ENCODE measurements around the gene UXT. TPM values are rescaled to one million over a fixed set of nuclear protein-coding genes. Genes with fewer than 3 reads are reported as not detected.
A peak's percentile ranks its signal among the peaks of the same experiment; 100 is the strongest.

UXT gene
- total RNA-seq, 1 experiment from 2014 or later = 120 TPM

GRCh38 chrX:47623540-47624027, 35.4 kb downstream of the UXT start:
- CTCF ChIA-PET = no interaction called here
- H3K36me3 Mint-ChIP-seq (ENCODE audit: insufficient read depth, unreplicated experiment) = peaks cover 17% of the 10 kb centered on the region
- intact Hi-C loops (cut with micrococcal nuclease; ENCODE audit: unreplicated experiment) = no loop called here
- H3K4me1 Mint-ChIP-seq (ENCODE audit: low read depth, unreplicated experiment) = no peaks in the 10 kb centered on the region
- BruUV-seq (replicated peaks) = no TSS peak
- no peak for TF ChIP-seq CTCF (IDR thresholded peaks at IDR 0.05; ENCODE audit: insufficient read depth in 1 of 2, low read depth in 1 of 2, low read length in 1 of 2, severe bottlenecking in 1 of 2, unreplicated experiment in 1 of 2)
- no peaks in the 10 kb centered on the region for H3K4me1 ChIP-seq
- H3K27me3 ChIP-seq (replicated peaks; ENCODE audit: control insufficient read depth, insufficient read depth, low read length) = no peaks in the 10 kb centered on the region
- POLR2A ChIA-PET = no interaction called here
- no peaks in the 10 kb centered on the region for H3K9me3 Mint-ChIP-seq (ENCODE audit: unreplicated experiment)
- H3K27me3 Mint-ChIP-seq (ENCODE audit: insufficient read depth, unreplicated experiment) = peaks cover 3% of the 10 kb centered on the region
- H3K27ac Mint-ChIP-seq (ENCODE audit: unreplicated experiment) = no peak overlapping the region
- H3K36me3 ChIP-seq (ENCODE audit: control insufficient read depth, insufficient read depth, low read length) = no peaks in the 10 kb centered on the region
- peak overlapping the region; percentile 79 for H3K4me3 Mint-ChIP-seq (ENCODE audit: unreplicated experiment)
- H3K9me3 ChIP-seq = no peaks in the 10 kb centered on the region
- peak overlapping the region; percentile 53 for H3K4me3 ChIP-seq (ENCODE audit: low read depth, low read length)
- peak; percentile 81 to 85 for DNase-seq

- no peak overlapping the region for H3K4me3 ChIP-seq (ENCODE audit: low read depth, low read length)
- intact Hi-C loops (cut with micrococcal nuclease; ENCODE audit: unreplicated experiment) = no loop called here
- Mint-ChIP-seq H3K27me3 (ENCODE audit: insufficient read depth, unreplicated experiment) (peaks cover 3% of the 10 kb centered on the region), H3K4me1 (ENCODE audit: low read depth, unreplicated experiment) (no peaks in the 10 kb centered on the region), H3K27ac (ENCODE audit: unreplicated experiment) (no peak overlapping the region), H3K9me3 (ENCODE audit: unreplicated experiment) (no peaks in the 10 kb centered on the region), H3K4me3 (ENCODE audit: unreplicated experiment) (no peak overlapping the region), H3K36me3 (ENCODE audit: insufficient read depth, unreplicated experiment) (peaks cover 17% of the 10 kb centered on the region)
- ChIA-PET POLR2A (no interaction called here), CTCF (no interaction called here)
- TF ChIP-seq CTCF (IDR thresholded peaks at IDR 0.05; ENCODE audit: insufficient read depth in 1 of 2, low read depth in 1 of 2, low read length in 1 of 2, severe bottlenecking in 1 of 2, unreplicated experiment in 1 of 2) = no peak
- H3K4me1 ChIP-seq = no peaks in the 10 kb centered on the region
- no peaks in the 10 kb centered on the region for H3K9me3 ChIP-seq
- DNase-seq = no peak
- no peaks in the 10 kb centered on the region for H3K36me3 ChIP-seq (ENCODE audit: control insufficient read depth, insufficient read depth, low read length)
- no TSS peak for BruUV-seq (replicated peaks)
- no peaks in the 10 kb centered on the region for H3K27me3 ChIP-seq (replicated peaks; ENCODE audit: control insufficient read depth, insufficient read depth, low read length)
Measured at GRCh38 chrX:47621851-47622250, 37.1 kb downstream of the UXT start.

- BruUV-seq (replicated peaks) = no TSS peak
- no peak overlapping the region for H3K27ac Mint-ChIP-seq (ENCODE audit: unreplicated experiment)
- Histone ChIP-seq H3K4me3 (ENCODE audit: low read depth, low read length) (no peak overlapping the region), H3K27me3 (replicated peaks; ENCODE audit: control insufficient read depth, insufficient read depth, low read length) (no peaks in the 10 kb centered on the region), H3K4me1 (no peaks in the 10 kb centered on the region), H3K36me3 (ENCODE audit: control insufficient read depth, insufficient read depth, low read length) (no peaks in the 10 kb centered on the region), H3K9me3 (no peaks in the 10 kb centered on the region)
- H3K4me1 Mint-ChIP-seq (ENCODE audit: low read depth, unreplicated experiment) = no peaks in the 10 kb centered on the region
- no peak overlapping the region for H3K4me3 Mint-ChIP-seq (ENCODE audit: unreplicated experiment)
- peaks cover 3% of the 10 kb centered on the region for H3K27me3 Mint-ChIP-seq (ENCODE audit: insufficient read depth, unreplicated experiment)
- H3K9me3 Mint-ChIP-seq (ENCODE audit: unreplicated experiment) = no peaks in the 10 kb centered on the region
- POLR2A ChIA-PET = no interaction called here
- peaks cover 10% of the 10 kb centered on the region for H3K36me3 Mint-ChIP-seq (ENCODE audit: insufficient read depth, unreplicated experiment)
- CTCF ChIA-PET = no interaction called here
- no peak for DNase-seq
- TF ChIP-seq CTCF (IDR thresholded peaks at IDR 0.05; ENCODE audit: insufficient read depth in 1 of 2, low read depth in 1 of 2, low read length in 1 of 2, severe bottlenecking in 1 of 2, unreplicated experiment in 1 of 2) = no peak
- intact Hi-C loops (cut with micrococcal nuclease; ENCODE audit: unreplicated experiment) = no loop called here
Measured at GRCh38 chrX:47620303-47620685, 38.7 kb downstream of the UXT start.
